ENCODE measurements around the gene INO80B. TPM values are rescaled to one million over a fixed set of nuclear protein-coding genes. Genes with fewer than 3 reads are reported as not detected.
"Not testable (repeated sequence)": the region's sequence is repeated elsewhere in the genome, so short reads cannot be mapped to it uniquely, and the experiment has no call there.

Gene INO80B
- total RNA-seq, 3 donors from 2014 or later, result 49.3 to 72.6 (median 55.8) TPM

GRCh38 chr2:74472086-74472944 is 17.4 kb downstream of the INO80B start, which contains the start of gene MRPL53:
MRPL53 (minus strand) TSS chr2:74472680; CDS start chr2:74472660, 20 bp downstream.
- ATAC-seq (peak; percentile 96 to 97), DNase-seq (peak; percentile 96)
- Mint-ChIP-seq H3K4me1 (ENCODE audit: low read depth) (peaks cover 20% of the 10 kb centered on the region), H3K27me3 (ENCODE audit: low read depth) (no peaks in the 10 kb centered on the region), H3K9me3 (no peaks in the 10 kb centered on the region), H3K36me3 (ENCODE audit: insufficient read depth) (peaks cover 16% of the 10 kb centered on the region), H3K4me3 (peak within 1 kb of the TSS; percentile 99)

GRCh38 chr2:74472945-74473258 is 18.0 kb downstream of the INO80B start:
- H3K4me3 Mint-ChIP-seq, result peak overlapping the region; percentile 99

GRCh38 chr2:74474481-74474880 is 19.6 kb downstream of the INO80B start:
- ATAC-seq (no peak), DNase-seq (no peak)
- Mint-ChIP-seq H3K9me3 (no peaks in the 10 kb centered on the region), H3K4me1 (ENCODE audit: low read depth) (peaks cover 23% of the 10 kb centered on the region), H3K27me3 (ENCODE audit: low read depth) (no peaks in the 10 kb centered on the region), H3K4me3 (peak overlapping the region; percentile 26), H3K36me3 (ENCODE audit: insufficient read depth) (peaks cover 23% of the 10 kb centered on the region)

More at GRCh38 chr2:74472945-74473258, 18.0 kb downstream of the INO80B start:
- peaks cover 20% of the 10 kb centered on the region for H3K4me1 Mint-ChIP-seq (ENCODE audit: low read depth)
- ATAC-seq, result peak in 1 of 2 donors; percentile 1
- H3K36me3 Mint-ChIP-seq (ENCODE audit: insufficient read depth), result peaks cover 19% of the 10 kb centered on the region
- no peak for DNase-seq
- no peaks in the 10 kb centered on the region for H3K27me3 Mint-ChIP-seq (ENCODE audit: low read depth)
- no peaks in the 10 kb centered on the region for H3K9me3 Mint-ChIP-seq

- Mint-ChIP-seq H3K27me3 (ENCODE audit: low read depth) (no peaks in the 10 kb centered on the region), H3K4me3 (no peak overlapping the region), H3K9me3 (no peaks in the 10 kb centered on the region), H3K4me1 (ENCODE audit: low read depth) (peaks cover 21% of the 10 kb centered on the region), H3K36me3 (ENCODE audit: insufficient read depth) (peaks cover 23% of the 10 kb centered on the region)
- DNase-seq (no peak), ATAC-seq (no peak)
Measured at GRCh38 chr2:74474899-74475298, 20.0 kb downstream of the INO80B start.

GRCh38 chr2:74481431-74481830 is 26.5 kb downstream of the INO80B start:
- Mint-ChIP-seq H3K36me3 (ENCODE audit: insufficient read depth) (peaks cover 12% of the 10 kb centered on the region), H3K27me3 (ENCODE audit: low read depth) (no peaks in the 10 kb centered on the region), H3K4me1 (ENCODE audit: low read depth) (peaks cover 30% of the 10 kb centered on the region), H3K9me3 (no peaks in the 10 kb centered on the region), H3K4me3 (peak overlapping the region; percentile 99)
- ATAC-seq (no peak), DNase-seq (no peak)

GRCh38 chr2:74481961-74482800 is 27.3 kb downstream of the INO80B start:
- H3K36me3 Mint-ChIP-seq (ENCODE audit: insufficient read depth), result peaks cover 17% of the 10 kb centered on the region
- no peak for DNase-seq
- peaks cover 30% of the 10 kb centered on the region for H3K4me1 Mint-ChIP-seq (ENCODE audit: low read depth)
- H3K4me3 Mint-ChIP-seq, result peak overlapping the region; percentile 99
- peak; percentile 60 to 64 for ATAC-seq
- H3K9me3 Mint-ChIP-seq, result no peaks in the 10 kb centered on the region
- no peaks in the 10 kb centered on the region for H3K27me3 Mint-ChIP-seq (ENCODE audit: low read depth)

GRCh38 chr2:74482801-74483674 is 28.2 kb downstream of the INO80B start, which contains the start of the genes CCDC142 and TTC31:
CCDC142 (minus strand) TSS chr2:74482998; CDS start chr2:74482837, 161 bp downstream.
TTC31 (plus strand) TSS chr2:74483081; CDS start chr2:74483096, 15 bp downstream.
- DNase-seq (peak; percentile 90), ATAC-seq (peak; percentile 91 to 93)
- Mint-ChIP-seq H3K9me3 (no peaks in the 10 kb centered on the region), H3K27me3 (ENCODE audit: low read depth) (no peaks in the 10 kb centered on the region), H3K36me3 (ENCODE audit: insufficient read depth) (peaks cover 14% of the 10 kb centered on the region), H3K4me1 (ENCODE audit: low read depth) (peaks cover 30% of the 10 kb centered on the region), H3K4me3 (peak within 1 kb of the TSS; percentile 99)

- H3K4me3 Mint-ChIP-seq, result peak overlapping the region; percentile 99
- H3K36me3 Mint-ChIP-seq (ENCODE audit: insufficient read depth), result peaks cover 14% of the 10 kb centered on the region
Measured at GRCh38 chr2:74483675-74484164, 28.8 kb downstream of the INO80B start.

GRCh38 chr2:74486141-74486540 is 31.3 kb downstream of the INO80B start:
- H3K27me3 Mint-ChIP-seq (ENCODE audit: low read depth), result no peaks in the 10 kb centered on the region
- ATAC-seq, result no peak

More at GRCh38 chr2:74483675-74484164, 28.8 kb downstream of the INO80B start:
- not testable (repeated sequence) for DNase-seq; ATAC-seq; H3K9me3 Mint-ChIP-seq; H3K27me3 Mint-ChIP-seq (ENCODE audit: low read depth)
- peaks cover 30% of the 10 kb centered on the region for H3K4me1 Mint-ChIP-seq (ENCODE audit: low read depth)

GRCh38 chr2:74488643-74489481 is 34.0 kb downstream of the INO80B start:
- H3K27me3 Mint-ChIP-seq (ENCODE audit: low read depth), result no peaks in the 10 kb centered on the region
- H3K9me3 Mint-ChIP-seq, result no peaks in the 10 kb centered on the region
- peaks cover 42% of the 10 kb centered on the region for H3K36me3 Mint-ChIP-seq (ENCODE audit: insufficient read depth)
- ATAC-seq (no peak), DNase-seq (no peak)
- H3K4me1 Mint-ChIP-seq (ENCODE audit: low read depth), result peaks cover 4% of the 10 kb centered on the region
- H3K4me3 Mint-ChIP-seq, result no peak overlapping the region

More at GRCh38 chr2:74486141-74486540, 31.3 kb downstream of the INO80B start:
- Mint-ChIP-seq H3K4me1 (ENCODE audit: low read depth) (peaks cover 15% of the 10 kb centered on the region), H3K9me3 (no peaks in the 10 kb centered on the region), H3K36me3 (ENCODE audit: insufficient read depth) (peaks cover 26% of the 10 kb centered on the region), H3K4me3 (no peak overlapping the region)
- DNase-seq, result no peak

GRCh38 chr2:74489906-74490305 is 35.0 kb downstream of the INO80B start:
- ATAC-seq, result no peak

GRCh38 chr2:74491648-74492544 is 37.0 kb downstream of the INO80B start:
- H3K27me3 Mint-ChIP-seq (ENCODE audit: low read depth), result no peaks in the 10 kb centered on the region
- DNase-seq (no peak), ATAC-seq (no peak)
- peaks cover 38% of the 10 kb centered on the region for H3K36me3 Mint-ChIP-seq (ENCODE audit: insufficient read depth)
- H3K4me3 Mint-ChIP-seq, result no peak overlapping the region
- no peaks in the 10 kb centered on the region for H3K4me1 Mint-ChIP-seq (ENCODE audit: low read depth)
- no peaks in the 10 kb centered on the region for H3K9me3 Mint-ChIP-seq

More at GRCh38 chr2:74489906-74490305, 35.0 kb downstream of the INO80B start:
- H3K36me3 Mint-ChIP-seq (ENCODE audit: insufficient read depth), result peaks cover 47% of the 10 kb centered on the region
- peaks cover 2% of the 10 kb centered on the region for H3K4me1 Mint-ChIP-seq (ENCODE audit: low read depth)
- H3K9me3 Mint-ChIP-seq, result no peaks in the 10 kb centered on the region
- no peak for DNase-seq
- H3K4me3 Mint-ChIP-seq, result no peak overlapping the region
- H3K27me3 Mint-ChIP-seq (ENCODE audit: low read depth), result no peaks in the 10 kb centered on the region

Data from activated T-cell treated with anti-CD3 and anti-CD28 coated beads, Interleukin-2, amount 50 U/mL, for 4 hours (primary cell).